WERI-Rb-1 (cell line): ENCODE results near the gene RPLP1.

Experiments used
- DNase-seq: peaks from one replicate; pipeline ENCODE4 v3.0.0-alpha.2; 2020
- H3K27ac ChIP-seq: fragments of 250-450 bp; sonication (Bioruptor Pico); 2 replicates; pipeline ENCODE4 v1.5.1; 2020; ENCODE audit warnings: mild to moderate bottlenecking, moderate library complexity
- H3K27me3 ChIP-seq: fragments of 250-450 bp; sonication (Bioruptor Pico); 2 replicates; pipeline ENCODE4 v1.5.1; 2021; ENCODE audit warnings: mild to moderate bottlenecking, low read depth, moderate library complexity; ENCODE audit not compliant: insufficient read depth, severe bottlenecking
- H3K36me3 ChIP-seq: fragments of 250-450 bp; sonication (Bioruptor Pico); 2 replicates; pipeline ENCODE4 v1.5.1; 2020; ENCODE audit warnings: mild to moderate bottlenecking, moderate library complexity
- H3K4me3 ChIP-seq: 2 replicates; pipeline ENCODE4 v1.5.1; 2011; ENCODE audit warnings: low read depth, mild to moderate bottlenecking, control low read depth, low read length
- H3K9me3 ChIP-seq: fragments of 250-450 bp; sonication (Bioruptor Pico); 2 replicates; pipeline ENCODE4 v1.5.1; 2021; ENCODE audit warnings: mild to moderate bottlenecking, moderate library complexity; ENCODE audit not compliant: severe bottlenecking
- TF ChIP-seq, protein P1 (sequence below): IDR thresholded peaks from 2 replicates; pipeline ENCODE4 v1.5.1; 2011; ENCODE audit warnings: low read depth, mild to moderate bottlenecking, control low read depth, inconsistent platforms, low read length

Gene RPLP1

DNA sequence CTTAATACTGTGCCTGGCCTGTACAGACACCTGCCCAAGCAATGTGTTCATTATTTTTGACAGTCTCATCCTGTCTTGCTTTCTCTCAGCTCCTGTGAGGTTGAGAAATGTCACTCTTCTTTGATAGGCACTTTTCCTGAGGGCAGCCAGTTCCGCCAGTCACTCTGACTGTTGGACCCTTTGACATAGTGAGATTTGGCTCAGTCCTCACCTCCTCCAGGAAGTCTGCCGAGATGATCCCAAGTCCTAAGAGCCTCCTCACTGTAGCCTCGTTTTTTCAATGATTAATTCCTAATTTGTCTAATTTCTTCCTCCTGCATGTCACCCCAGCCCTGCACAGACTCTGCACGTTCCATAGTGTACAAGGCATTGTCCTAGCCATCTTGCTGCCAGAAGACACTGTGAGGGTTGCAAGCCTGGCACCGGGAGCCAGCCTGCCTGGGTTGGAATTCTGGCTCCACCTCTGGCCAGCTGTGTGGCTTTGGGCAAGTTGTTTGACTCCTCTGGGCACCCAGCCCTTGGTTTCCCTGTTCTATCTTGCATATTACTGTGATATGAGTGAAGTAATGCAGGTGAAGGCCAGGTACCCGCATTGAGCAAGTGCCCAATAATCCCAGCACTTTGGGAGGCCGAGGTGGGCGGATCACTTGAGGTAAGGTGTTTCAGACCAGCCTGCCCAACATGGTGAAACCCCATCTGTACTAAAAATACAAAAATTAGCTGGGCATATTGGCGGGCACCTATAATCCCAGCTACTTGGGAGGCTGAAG lies 24.3 kb downstream of the RPLP1 start:
- Histone ChIP-seq H3K27ac (no peak overlapping the region), H3K4me3 (no peak overlapping the region), H3K36me3 (no peaks in the 10 kb centered on the region), H3K27me3 (no peaks in the 10 kb centered on the region), H3K9me3 (peaks cover 3% of the 10 kb centered on the region)
- TF ChIP-seq, protein P1, sequence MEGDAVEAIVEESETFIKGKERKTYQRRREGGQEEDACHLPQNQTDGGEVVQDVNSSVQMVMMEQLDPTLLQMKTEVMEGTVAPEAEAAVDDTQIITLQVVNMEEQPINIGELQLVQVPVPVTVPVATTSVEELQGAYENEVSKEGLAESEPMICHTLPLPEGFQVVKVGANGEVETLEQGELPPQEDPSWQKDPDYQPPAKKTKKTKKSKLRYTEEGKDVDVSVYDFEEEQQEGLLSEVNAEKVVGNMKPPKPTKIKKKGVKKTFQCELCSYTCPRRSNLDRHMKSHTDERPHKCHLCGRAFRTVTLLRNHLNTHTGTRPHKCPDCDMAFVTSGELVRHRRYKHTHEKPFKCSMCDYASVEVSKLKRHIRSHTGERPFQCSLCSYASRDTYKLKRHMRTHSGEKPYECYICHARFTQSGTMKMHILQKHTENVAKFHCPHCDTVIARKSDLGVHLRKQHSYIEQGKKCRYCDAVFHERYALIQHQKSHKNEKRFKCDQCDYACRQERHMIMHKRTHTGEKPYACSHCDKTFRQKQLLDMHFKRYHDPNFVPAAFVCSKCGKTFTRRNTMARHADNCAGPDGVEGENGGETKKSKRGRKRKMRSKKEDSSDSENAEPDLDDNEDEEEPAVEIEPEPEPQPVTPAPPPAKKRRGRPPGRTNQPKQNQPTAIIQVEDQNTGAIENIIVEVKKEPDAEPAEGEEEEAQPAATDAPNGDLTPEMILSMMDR = no peak
- no peak for DNase-seq

DNA sequence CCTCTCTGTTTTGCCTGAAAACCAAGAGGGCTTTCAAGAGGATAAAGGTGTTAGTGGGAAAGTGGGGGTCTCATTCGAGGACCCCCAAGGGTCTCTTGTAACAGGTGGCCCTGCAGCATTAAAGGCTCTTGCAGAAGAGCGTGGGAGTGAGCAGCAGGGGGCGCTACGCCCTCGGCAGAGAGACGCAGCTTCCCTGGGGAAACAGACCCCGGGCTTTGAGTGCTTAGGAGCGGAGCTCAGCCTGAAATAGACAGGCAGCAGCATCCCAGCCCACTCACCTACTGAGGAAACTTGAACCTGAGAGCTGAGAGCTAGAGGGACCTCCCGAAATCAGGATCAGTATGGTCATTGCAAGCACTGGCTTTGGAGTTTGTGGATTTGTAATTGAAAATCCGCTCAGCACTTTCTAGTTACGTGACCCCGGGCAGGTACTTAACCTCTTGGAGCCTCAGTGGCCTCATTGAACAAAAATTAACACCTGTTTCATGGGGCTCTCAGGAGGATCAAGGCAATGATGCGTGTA lies 25.7 kb downstream of the RPLP1 start:
- H3K4me3 ChIP-seq = no peak overlapping the region
- H3K27me3 ChIP-seq = no peaks in the 10 kb centered on the region
- H3K9me3 ChIP-seq = peaks cover 3% of the 10 kb centered on the region
- no peak overlapping the region for H3K27ac ChIP-seq
- no peaks in the 10 kb centered on the region for H3K36me3 ChIP-seq
- peak; percentile 76 for DNase-seq
- TF ChIP-seq, protein P1 = peak; percentile 89

DNA sequence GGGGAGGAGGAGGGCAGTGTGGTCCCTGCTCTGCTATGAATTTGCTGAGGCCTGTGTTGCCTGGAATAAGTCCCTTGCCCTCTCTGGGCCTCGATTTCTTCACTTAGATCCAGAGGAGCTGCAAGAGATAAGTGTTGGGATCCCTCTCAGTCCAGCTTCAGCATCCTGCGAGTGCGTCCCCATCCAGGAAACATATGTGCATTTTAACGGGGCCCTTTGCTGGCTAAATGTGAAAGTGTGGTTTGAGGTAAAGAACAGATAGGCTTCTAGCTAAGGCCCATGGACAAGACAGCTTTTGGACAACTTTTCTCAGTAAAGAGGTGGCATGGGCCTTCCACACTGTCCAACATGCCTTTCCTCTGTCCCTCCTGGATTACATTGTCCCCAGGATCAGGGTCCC lies 26.5 kb downstream of the RPLP1 start:
- Histone ChIP-seq H3K4me3 (no peak overlapping the region), H3K36me3 (no peaks in the 10 kb centered on the region), H3K27me3 (no peaks in the 10 kb centered on the region), H3K9me3 (peaks cover 3% of the 10 kb centered on the region), H3K27ac (no peak overlapping the region)
- TF ChIP-seq, protein P1 = no peak
- no peak for DNase-seq

DNA sequence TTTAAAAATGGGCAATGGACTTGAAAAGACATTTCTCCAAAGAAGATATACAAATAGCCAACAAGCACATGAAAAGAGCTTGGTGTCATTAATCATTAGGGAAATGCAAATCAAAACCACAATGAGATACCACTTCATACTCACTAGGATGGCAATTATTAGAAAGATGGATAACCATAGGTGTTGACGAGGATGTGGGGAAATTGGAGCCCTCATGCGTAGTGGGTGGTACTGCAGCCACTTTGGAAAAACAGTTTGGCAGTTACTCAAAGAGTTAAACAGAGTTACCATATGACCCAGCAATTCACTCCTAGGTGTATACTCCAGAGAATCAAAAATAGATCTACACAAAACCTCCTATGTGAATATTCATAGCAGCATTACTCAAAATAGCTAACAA lies 27.4 kb downstream of the RPLP1 start:
- H3K9me3 ChIP-seq = peaks cover 3% of the 10 kb centered on the region
- H3K4me3 ChIP-seq = no peak overlapping the region
- no peaks in the 10 kb centered on the region for H3K27me3 ChIP-seq
- no peak for DNase-seq
- no peaks in the 10 kb centered on the region for H3K36me3 ChIP-seq
- no peak overlapping the region for H3K27ac ChIP-seq
- TF ChIP-seq, protein P1 = no peak

DNA sequence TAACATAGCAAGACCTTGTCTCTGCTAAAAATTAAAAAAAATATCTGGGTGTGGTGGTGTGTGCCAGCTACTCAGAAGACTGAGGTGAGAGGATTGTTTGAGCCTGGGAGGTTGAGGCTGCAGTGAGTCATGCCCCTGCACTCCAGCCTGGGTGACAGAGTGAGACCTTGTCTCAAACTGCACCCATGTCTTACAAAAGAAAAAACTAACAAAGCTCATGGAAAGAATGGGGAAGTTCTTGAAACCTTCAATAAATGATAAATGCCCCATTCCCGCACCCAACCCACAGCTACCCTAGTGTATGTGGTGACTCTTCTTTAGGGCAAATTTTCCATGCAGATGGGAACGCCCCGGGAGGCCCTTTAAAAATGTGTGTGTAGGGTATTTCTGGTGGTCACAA lies 28.3 kb downstream of the RPLP1 start:
- no peak overlapping the region for H3K27ac ChIP-seq
- H3K36me3 ChIP-seq = no peaks in the 10 kb centered on the region
- H3K9me3 ChIP-seq = peaks cover 3% of the 10 kb centered on the region
- TF ChIP-seq, protein P1 = no peak
- no peak overlapping the region for H3K4me3 ChIP-seq
- no peak for DNase-seq
- no peaks in the 10 kb centered on the region for H3K27me3 ChIP-seq
